ENCODE measurements around the gene FEV.
"Not testable (repeated sequence)": the region's sequence is repeated elsewhere in the genome, so short reads cannot be mapped to it uniquely, and the experiment has no call there.

FEV gene

DNA sequence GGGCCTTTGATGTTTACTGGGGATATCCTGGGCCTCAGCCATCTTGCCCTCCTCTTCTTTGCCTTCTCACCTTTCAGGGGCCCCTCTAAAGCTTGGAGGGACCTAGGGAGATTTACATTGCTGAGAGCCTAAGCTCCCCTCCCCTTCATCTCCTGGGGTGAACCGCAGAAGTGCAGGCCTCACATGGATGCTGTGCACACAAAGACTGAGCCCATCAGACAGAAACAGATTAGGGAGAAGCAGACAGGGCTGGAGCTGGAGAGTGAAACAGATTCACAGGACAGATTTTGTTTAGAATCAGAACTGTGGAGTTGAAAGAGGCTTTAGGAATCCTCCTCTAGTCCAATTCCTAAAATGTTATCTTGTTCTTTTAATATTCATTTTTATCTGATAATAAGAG lies 28.9 kb downstream of the FEV start:
- H3K4me1 ChIP-seq (ENCODE audit: control insufficient read depth, insufficient read depth, low read length), result peaks cover 5% of the 10 kb centered on the region
- H3K27me3 ChIP-seq (ENCODE audit: control insufficient read depth, insufficient read depth, low read length), result peaks cover 71% of the 10 kb centered on the region
- H3K9me3 ChIP-seq (ENCODE audit: control insufficient read depth, insufficient read depth, low read depth, low read length), result no peaks in the 10 kb centered on the region
- no peak overlapping the region for H3K4me3 ChIP-seq (ENCODE audit: low read depth, low read length)
- no peak overlapping the region for H3K27ac ChIP-seq (ENCODE audit: low read depth, low read length)
- no peak overlapping the region for H3K9ac ChIP-seq (ENCODE audit: low read length)
- no peaks in the 10 kb centered on the region for H3K36me3 ChIP-seq (ENCODE audit: control insufficient read depth, insufficient read depth, low read length)

- Histone ChIP-seq H3K4me3 (ENCODE audit: low read depth, low read length) (no peak overlapping the region), H3K36me3 (ENCODE audit: control insufficient read depth, insufficient read depth, low read length) (no peaks in the 10 kb centered on the region), H3K27me3 (ENCODE audit: control insufficient read depth, insufficient read depth, low read length) (peaks cover 62% of the 10 kb centered on the region), H3K27ac (ENCODE audit: low read depth, low read length) (no peak overlapping the region), H3K4me1 (ENCODE audit: control insufficient read depth, insufficient read depth, low read length) (no peaks in the 10 kb centered on the region; the same call in 1 of the 2 replicates), H3K9ac (ENCODE audit: low read length) (no peak overlapping the region), H3K9me3 (ENCODE audit: control insufficient read depth, insufficient read depth, low read depth, low read length) (no peaks in the 10 kb centered on the region)
Observed at GRCh38 chr2:218954541-218955300, 30.3 kb downstream of the FEV start.

DNA sequence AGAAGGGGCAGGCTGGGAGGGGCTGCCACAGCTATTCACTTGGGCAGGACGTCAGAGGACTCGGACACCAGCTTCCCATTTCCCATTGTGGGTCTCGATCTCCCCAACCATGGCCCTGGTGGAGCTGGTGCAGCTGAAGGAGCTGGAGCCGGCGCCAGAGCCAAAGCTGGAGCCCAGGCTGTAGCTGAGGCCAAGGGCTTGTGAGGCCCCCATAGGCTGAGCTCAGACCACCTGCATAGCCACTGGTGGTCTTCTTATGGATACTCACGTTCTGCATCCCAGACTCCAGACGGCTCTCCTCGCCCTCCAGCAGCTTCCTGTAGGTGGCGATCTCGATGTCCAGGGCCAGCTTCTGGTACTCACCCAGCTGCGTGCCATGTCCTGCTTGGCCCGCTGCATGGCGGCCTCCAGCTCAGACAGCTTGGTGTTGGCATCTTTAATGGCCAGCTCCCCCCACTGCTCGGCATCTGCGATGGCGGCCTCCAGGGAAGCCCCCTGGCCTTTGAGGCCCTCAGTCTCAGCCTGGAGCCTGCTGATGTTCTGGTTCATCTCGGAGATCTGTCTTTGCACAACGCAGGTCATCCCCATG lies 31.5 kb downstream of the FEV start:
- Histone ChIP-seq H3K9me3 (ENCODE audit: control insufficient read depth, insufficient read depth, low read depth, low read length) (no peaks in the 10 kb centered on the region), H3K4me1 (ENCODE audit: control insufficient read depth, insufficient read depth, low read length) (no peaks in the 10 kb centered on the region), H3K4me3 (ENCODE audit: low read depth, low read length) (no peak overlapping the region), H3K36me3 (ENCODE audit: control insufficient read depth, insufficient read depth, low read length) (no peaks in the 10 kb centered on the region), H3K27me3 (ENCODE audit: control insufficient read depth, insufficient read depth, low read length) (peaks cover 51% of the 10 kb centered on the region), H3K27ac (ENCODE audit: low read depth, low read length) (no peak overlapping the region), H3K9ac (ENCODE audit: low read length) (no peak overlapping the region)

GRCh38 chr2:218952160-218952559 lies 32.8 kb downstream of the FEV start:
- Histone ChIP-seq H3K27ac (ENCODE audit: low read depth, low read length) (no peak overlapping the region), H3K9ac (ENCODE audit: low read length) (no peak overlapping the region), H3K9me3 (ENCODE audit: control insufficient read depth, insufficient read depth, low read depth, low read length) (no peaks in the 10 kb centered on the region)

GRCh38 chr2:218946621-218947020 lies 38.4 kb downstream of the FEV start:
- Histone ChIP-seq H3K27ac (ENCODE audit: low read depth, low read length) (no peak overlapping the region), H3K27me3 (ENCODE audit: control insufficient read depth, insufficient read depth, low read length) (peaks cover 20% of the 10 kb centered on the region), H3K36me3 (ENCODE audit: control insufficient read depth, insufficient read depth, low read length) (no peaks in the 10 kb centered on the region), H3K4me3 (ENCODE audit: low read depth, low read length) (no peak overlapping the region), H3K4me1 (ENCODE audit: control insufficient read depth, insufficient read depth, low read length) (no peaks in the 10 kb centered on the region), H3K9me3 (ENCODE audit: control insufficient read depth, insufficient read depth, low read depth, low read length) (no peaks in the 10 kb centered on the region), H3K9ac (ENCODE audit: low read length) (no peak overlapping the region)

More at GRCh38 chr2:218952160-218952559, 32.8 kb downstream of the FEV start:
- Histone ChIP-seq H3K4me3 (ENCODE audit: low read depth, low read length) (no peak overlapping the region), H3K27me3 (ENCODE audit: control insufficient read depth, insufficient read depth, low read length) (peaks cover 38% of the 10 kb centered on the region), H3K36me3 (ENCODE audit: control insufficient read depth, insufficient read depth, low read length) (no peaks in the 10 kb centered on the region), H3K4me1 (ENCODE audit: control insufficient read depth, insufficient read depth, low read length) (no peaks in the 10 kb centered on the region)

GRCh38 chr2:218944759-218945404 lies 40.1 kb downstream of the FEV start:
- H3K9me3 ChIP-seq (ENCODE audit: control insufficient read depth, insufficient read depth, low read depth, low read length), result no peaks in the 10 kb centered on the region
- H3K4me3 ChIP-seq (ENCODE audit: low read depth, low read length), result no peak overlapping the region
- no peaks in the 10 kb centered on the region for H3K4me1 ChIP-seq (ENCODE audit: control insufficient read depth, insufficient read depth, low read length)
- peaks cover 15% of the 10 kb centered on the region for H3K27me3 ChIP-seq (ENCODE audit: control insufficient read depth, insufficient read depth, low read length)
- H3K9ac ChIP-seq (ENCODE audit: low read length), result no peak overlapping the region
- H3K27ac ChIP-seq (ENCODE audit: low read depth, low read length), result no peak overlapping the region
- H3K36me3 ChIP-seq (ENCODE audit: control insufficient read depth, insufficient read depth, low read length), result no peaks in the 10 kb centered on the region

GRCh38 chr2:218931751-218932150 lies 53.2 kb downstream of the FEV start:
- H3K36me3 ChIP-seq (ENCODE audit: control insufficient read depth, insufficient read depth, low read length); H3K27ac ChIP-seq (ENCODE audit: low read depth, low read length); H3K4me1 ChIP-seq (ENCODE audit: control insufficient read depth, insufficient read depth, low read length); H3K9ac ChIP-seq (ENCODE audit: low read length); H3K4me3 ChIP-seq (ENCODE audit: low read depth, low read length): not testable (repeated sequence)
- Histone ChIP-seq H3K9me3 (ENCODE audit: control insufficient read depth, insufficient read depth, low read depth, low read length) (peaks cover 12% of the 10 kb centered on the region), H3K27me3 (ENCODE audit: control insufficient read depth, insufficient read depth, low read length) (peaks cover 10% of the 10 kb centered on the region)
